MM.1S (cell line): ENCODE data around the gene IGFL1.

Source experiments
- EZH2phosphoT487 ChIP-seq: fragments of 300-600 bp; sonication (generic); IDR thresholded peaks from 2 replicates; pipeline ENCODE4 v1.6.1; 2018; ENCODE audit warnings: antibody characterized with exemption, low read length
- TF ChIP-seq, protein P1 (sequence below): fragments of 300-600 bp; sonication (generic); IDR thresholded peaks from 2 replicates; pipeline ENCODE4 v1.5.1; 2016; ENCODE audit warnings: antibody characterized with exemption, low read length, mixed read lengths

DNA sequence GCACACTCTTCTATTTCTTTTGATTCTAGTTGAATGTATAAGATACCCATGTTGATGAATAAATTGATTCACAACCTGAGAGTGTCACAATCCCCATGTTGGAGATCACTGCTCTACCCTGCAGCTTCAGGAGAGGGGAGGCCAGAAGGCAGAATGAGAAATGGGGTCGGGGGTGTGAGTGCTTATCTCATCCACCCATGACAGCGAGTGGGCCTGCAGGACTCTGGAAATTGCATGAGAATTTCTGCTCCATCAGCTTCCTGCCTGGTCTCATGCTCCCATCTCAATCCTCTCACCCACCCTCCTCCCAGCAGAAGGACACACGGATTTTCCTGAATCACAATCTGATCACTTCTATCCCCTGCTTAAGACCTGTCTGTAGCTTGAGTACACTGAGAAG lies 22.9 kb upstream of the IGFL1 start:
- TF ChIP-seq, protein P1, sequence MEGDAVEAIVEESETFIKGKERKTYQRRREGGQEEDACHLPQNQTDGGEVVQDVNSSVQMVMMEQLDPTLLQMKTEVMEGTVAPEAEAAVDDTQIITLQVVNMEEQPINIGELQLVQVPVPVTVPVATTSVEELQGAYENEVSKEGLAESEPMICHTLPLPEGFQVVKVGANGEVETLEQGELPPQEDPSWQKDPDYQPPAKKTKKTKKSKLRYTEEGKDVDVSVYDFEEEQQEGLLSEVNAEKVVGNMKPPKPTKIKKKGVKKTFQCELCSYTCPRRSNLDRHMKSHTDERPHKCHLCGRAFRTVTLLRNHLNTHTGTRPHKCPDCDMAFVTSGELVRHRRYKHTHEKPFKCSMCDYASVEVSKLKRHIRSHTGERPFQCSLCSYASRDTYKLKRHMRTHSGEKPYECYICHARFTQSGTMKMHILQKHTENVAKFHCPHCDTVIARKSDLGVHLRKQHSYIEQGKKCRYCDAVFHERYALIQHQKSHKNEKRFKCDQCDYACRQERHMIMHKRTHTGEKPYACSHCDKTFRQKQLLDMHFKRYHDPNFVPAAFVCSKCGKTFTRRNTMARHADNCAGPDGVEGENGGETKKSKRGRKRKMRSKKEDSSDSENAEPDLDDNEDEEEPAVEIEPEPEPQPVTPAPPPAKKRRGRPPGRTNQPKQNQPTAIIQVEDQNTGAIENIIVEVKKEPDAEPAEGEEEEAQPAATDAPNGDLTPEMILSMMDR = no peak
- no peak for TF ChIP-seq EZH2phosphoT487
